ENCODE results near the gene PROSER3. TPM values are rescaled to one million over a fixed set of nuclear protein-coding genes. Genes with fewer than 3 reads are reported as not detected.

PROSER3 gene
- total RNA-seq, 3 donors from 2014 or later (not counting 1 experiment from before 2014, with no cell fraction given) = 33.1 to 40.2 (median 35.9) TPM

- Mint-ChIP-seq H3K4me3 (peak overlapping the region; percentile 9), H3K9me3 (no peaks in the 10 kb centered on the region), H3K36me3 (no peaks in the 10 kb centered on the region), H3K4me1 (peaks cover 19 to 38% of the 10 kb centered on the region in 2 donors), H3K27ac (no peak overlapping the region), H3K27me3 (ENCODE audit: low read depth in 2 of 2) (peaks cover 0 to 16% of the 10 kb centered on the region in 2 donors)
- no peak for TF ChIP-seq CTCF (IDR thresholded peaks at IDR 0.05)
- Histone ChIP-seq H3K27me3 (ENCODE audit: control insufficient read depth, insufficient read depth, low read length) (no peaks in the 10 kb centered on the region), H3K36me3 (ENCODE audit: control insufficient read depth, insufficient read depth, low read length) (peaks cover 24% of the 10 kb centered on the region), H3K4me3 (ENCODE audit: low read length) (no peak overlapping the region), H3K27ac (ENCODE audit: low read length) (no peak overlapping the region), H3K4me1 (ENCODE audit: control insufficient read depth, insufficient read depth, low read length) (peaks cover 32% of the 10 kb centered on the region), H3K9me3 (ENCODE audit: control insufficient read depth, insufficient read depth, low read length) (no peaks in the 10 kb centered on the region)
- DNase-seq (no peak), ATAC-seq (no peak)
- intact Hi-C loops (cut with micrococcal nuclease) = no loop called here
- 96% methylated on average over 12 of the region's 14 CpGs for WGBS (ENCODE audit: insufficient coverage)
These were observed 5.9 kb upstream of the PROSER3 start for GRCh38 chr19:35751839-35752745.

GRCh38 chr19:35752746-35753350 lies 5.1 kb upstream of the PROSER3 start:
- H3K9me3 ChIP-seq (ENCODE audit: control insufficient read depth, insufficient read depth, low read length) = no peaks in the 10 kb centered on the region
- peaks cover 26 to 40% of the 10 kb centered on the region in 2 donors for H3K4me1 Mint-ChIP-seq

GRCh38 chr19:35753634-35754369 lies 4.2 kb upstream of the PROSER3 start:
- H3K9me3 ChIP-seq (ENCODE audit: control insufficient read depth, insufficient read depth, low read length) = no peaks in the 10 kb centered on the region
- ATAC-seq = no peak
- Mint-ChIP-seq H3K27ac (no peak overlapping the region), H3K9me3 (no peaks in the 10 kb centered on the region), H3K4me3 (no peak overlapping the region), H3K27me3 (ENCODE audit: low read depth in 2 of 2) (peaks cover 0 to 18% of the 10 kb centered on the region in 2 donors), H3K36me3 (no peaks in the 10 kb centered on the region), H3K4me1 (peaks cover 25 to 41% of the 10 kb centered on the region in 2 donors)
- no peak for TF ChIP-seq CTCF (IDR thresholded peaks at IDR 0.05)
- no peak overlapping the region for H3K4me3 ChIP-seq (ENCODE audit: low read length)
- 96% methylated on average over 20 of the region's 20 CpGs for WGBS (ENCODE audit: insufficient coverage)
- intact Hi-C loops (cut with micrococcal nuclease) = no loop called here
- H3K27ac ChIP-seq (ENCODE audit: low read length) = no peak overlapping the region
- no peak for DNase-seq
- peaks cover 34% of the 10 kb centered on the region for H3K4me1 ChIP-seq (ENCODE audit: control insufficient read depth, insufficient read depth, low read length)
- peaks cover 24% of the 10 kb centered on the region for H3K36me3 ChIP-seq (ENCODE audit: control insufficient read depth, insufficient read depth, low read length)
- no peaks in the 10 kb centered on the region for H3K27me3 ChIP-seq (ENCODE audit: control insufficient read depth, insufficient read depth, low read length)

More at GRCh38 chr19:35752746-35753350, 5.1 kb upstream of the PROSER3 start:
- Histone ChIP-seq H3K27ac (ENCODE audit: low read length) (no peak overlapping the region), H3K36me3 (ENCODE audit: control insufficient read depth, insufficient read depth, low read length) (peaks cover 24% of the 10 kb centered on the region), H3K27me3 (ENCODE audit: control insufficient read depth, insufficient read depth, low read length) (no peaks in the 10 kb centered on the region), H3K4me3 (ENCODE audit: low read length) (no peak overlapping the region), H3K4me1 (ENCODE audit: control insufficient read depth, insufficient read depth, low read length) (peaks cover 35% of the 10 kb centered on the region)
- Mint-ChIP-seq H3K4me3 (no peak overlapping the region), H3K36me3 (no peaks in the 10 kb centered on the region), H3K9me3 (no peaks in the 10 kb centered on the region), H3K27me3 (ENCODE audit: low read depth in 2 of 2) (peaks cover 0 to 17% of the 10 kb centered on the region in 2 donors), H3K27ac (no peak overlapping the region)
- intact Hi-C loops (cut with micrococcal nuclease) = no loop called here
- 96% methylated on average over 15 of the region's 20 CpGs for WGBS (ENCODE audit: insufficient coverage)
- DNase-seq (no peak), ATAC-seq (no peak)
- no peak for TF ChIP-seq CTCF (IDR thresholded peaks at IDR 0.05)

Data from natural killer cell (primary cell).